Measurements from ENCODE around the gene LCOR.

The LCOR gene

DNA sequence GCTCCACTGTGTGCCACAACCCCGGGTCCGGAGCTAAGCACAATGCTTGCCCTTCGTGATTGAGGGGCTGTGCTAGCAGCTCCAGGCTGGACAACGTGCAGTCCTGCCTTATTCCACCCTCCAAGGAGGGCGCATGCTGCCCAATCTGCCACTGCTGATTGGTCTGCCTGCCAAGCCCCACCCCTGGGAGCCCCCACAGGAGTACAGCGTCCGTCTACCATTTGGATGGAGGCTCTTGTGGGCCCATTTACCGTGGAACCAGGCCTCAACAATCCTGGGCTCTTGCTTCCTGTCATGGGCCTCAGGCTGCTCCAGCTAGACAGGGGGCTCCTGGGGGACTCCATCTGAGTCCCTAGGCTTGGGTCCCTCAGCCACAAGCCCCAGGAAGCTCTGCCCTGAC, 180.4 kb downstream of the LCOR start:
- DNase-seq (ENCODE audit: low read depth) = no peak

DNA sequence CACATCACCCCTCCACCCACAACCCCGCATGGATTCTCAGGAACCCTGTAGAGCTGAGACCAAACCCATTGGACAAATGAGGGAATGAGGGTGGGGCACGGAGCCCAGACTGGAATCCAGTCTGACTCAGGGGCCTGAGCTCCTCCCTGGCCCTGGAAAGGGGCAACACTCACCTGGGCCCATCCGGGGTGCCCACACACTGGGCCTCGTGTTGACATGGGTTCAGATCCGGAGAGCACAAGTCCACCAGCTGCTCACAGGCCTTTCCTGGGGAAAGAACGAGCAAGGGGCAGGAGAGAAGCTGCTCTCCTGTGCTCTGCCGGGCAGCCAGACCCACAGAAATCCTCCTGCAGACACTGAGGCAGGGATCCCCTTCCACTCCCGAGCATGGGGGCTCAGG, 181.5 kb downstream of the LCOR start:
- no peak for DNase-seq (ENCODE audit: low read depth)

- DNase-seq (ENCODE audit: low read depth) = no peak
Measured at GRCh38 chr10:97013983-97014382, 181.9 kb downstream of the LCOR start.

- DNase-seq (ENCODE audit: low read depth) = no peak
Measured at GRCh38 chr10:97015240-97015639, 183.1 kb downstream of the LCOR start.

DNA sequence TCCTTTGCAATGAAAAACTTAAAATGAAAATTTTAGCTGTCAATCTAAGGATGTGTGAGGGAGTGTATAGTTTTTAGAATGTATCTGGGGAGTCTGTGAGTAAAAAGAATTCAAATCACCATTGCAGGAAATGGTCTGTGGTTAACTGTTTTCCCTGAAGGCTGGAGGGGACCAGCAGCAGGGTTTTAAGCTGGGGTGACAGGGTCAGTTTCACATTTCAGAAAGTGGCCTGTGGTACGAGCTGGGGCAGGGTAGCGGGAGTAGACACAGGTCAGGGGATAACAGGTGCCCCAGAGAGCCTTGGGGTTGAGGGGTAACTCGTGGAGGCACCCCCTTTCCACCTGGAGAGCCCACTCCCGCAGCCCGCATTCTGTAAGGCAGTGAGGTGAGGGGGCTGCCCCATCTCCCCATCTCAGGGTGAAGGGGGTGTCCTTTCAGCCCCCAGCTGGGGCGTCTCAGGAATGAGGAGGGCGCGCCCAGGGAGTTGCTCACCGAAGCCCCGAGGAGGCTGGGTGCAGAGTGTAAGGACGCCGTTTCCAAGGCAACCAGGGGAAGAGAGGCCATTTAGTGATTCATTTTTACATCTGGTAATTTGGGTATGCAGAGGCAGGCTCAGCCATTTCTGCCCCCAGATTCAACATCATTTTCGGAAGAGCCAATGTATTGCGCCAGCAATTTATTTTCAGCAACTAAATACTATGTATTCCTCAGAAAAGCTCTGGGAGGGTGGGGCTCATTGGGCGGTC, 184.8 kb downstream of the LCOR start:
- DNase-seq (ENCODE audit: low read depth) = no peak

GRCh38 chr10:97017474-97017903, 185.4 kb downstream of the LCOR start:
- no peak for DNase-seq (ENCODE audit: low read depth)

DNA sequence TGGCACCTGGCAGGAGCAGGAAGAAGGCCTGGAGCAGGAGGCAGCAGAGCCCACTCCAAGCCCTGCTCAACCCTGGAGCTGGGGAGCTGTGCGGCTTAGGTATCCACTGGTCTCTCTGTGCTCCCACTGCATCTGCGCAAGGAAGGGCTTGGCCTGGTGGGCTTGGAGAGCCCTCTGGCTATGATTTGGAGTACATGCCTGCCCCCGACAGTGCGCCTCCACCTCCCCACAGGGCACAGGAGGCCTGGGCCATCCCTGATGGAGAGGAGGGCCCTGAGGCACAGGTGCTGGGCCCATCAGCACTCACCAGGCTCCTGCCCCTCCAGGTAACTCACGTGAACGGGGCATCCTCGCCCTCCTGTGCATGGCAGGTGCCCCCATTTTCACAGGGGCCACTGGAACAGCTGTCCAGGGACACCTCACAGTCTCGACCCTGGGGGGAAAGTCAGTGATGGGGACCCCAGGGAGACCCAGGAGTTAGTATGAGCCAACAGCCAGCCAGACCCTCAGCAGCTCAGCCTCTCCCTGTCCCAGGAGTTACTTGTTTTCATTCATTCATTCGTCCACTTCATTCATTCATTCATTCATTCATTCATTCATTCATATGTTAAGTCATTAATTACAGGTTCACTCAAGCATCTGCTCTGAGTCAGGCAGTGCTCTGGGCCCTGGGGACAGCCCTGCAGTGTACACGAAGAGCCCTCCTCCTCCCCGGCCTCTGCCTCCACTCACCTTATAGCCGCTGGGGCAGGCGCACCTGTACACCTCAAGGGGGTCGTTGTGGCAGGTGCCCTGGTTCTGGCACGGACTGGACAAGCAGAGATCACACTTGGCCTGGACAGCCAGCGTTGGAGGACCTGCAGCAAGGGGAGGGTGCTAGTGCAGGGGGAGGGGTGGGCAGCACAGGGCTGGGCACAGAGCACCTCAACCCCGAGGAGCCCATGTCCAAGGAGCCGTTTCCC, 186.4 kb downstream of the LCOR start:
- DNase-seq (ENCODE audit: low read depth) = no peak

- no peak for DNase-seq (ENCODE audit: low read depth)
Measured at GRCh38 chr10:97019213-97019844, 187.2 kb downstream of the LCOR start.

DNA sequence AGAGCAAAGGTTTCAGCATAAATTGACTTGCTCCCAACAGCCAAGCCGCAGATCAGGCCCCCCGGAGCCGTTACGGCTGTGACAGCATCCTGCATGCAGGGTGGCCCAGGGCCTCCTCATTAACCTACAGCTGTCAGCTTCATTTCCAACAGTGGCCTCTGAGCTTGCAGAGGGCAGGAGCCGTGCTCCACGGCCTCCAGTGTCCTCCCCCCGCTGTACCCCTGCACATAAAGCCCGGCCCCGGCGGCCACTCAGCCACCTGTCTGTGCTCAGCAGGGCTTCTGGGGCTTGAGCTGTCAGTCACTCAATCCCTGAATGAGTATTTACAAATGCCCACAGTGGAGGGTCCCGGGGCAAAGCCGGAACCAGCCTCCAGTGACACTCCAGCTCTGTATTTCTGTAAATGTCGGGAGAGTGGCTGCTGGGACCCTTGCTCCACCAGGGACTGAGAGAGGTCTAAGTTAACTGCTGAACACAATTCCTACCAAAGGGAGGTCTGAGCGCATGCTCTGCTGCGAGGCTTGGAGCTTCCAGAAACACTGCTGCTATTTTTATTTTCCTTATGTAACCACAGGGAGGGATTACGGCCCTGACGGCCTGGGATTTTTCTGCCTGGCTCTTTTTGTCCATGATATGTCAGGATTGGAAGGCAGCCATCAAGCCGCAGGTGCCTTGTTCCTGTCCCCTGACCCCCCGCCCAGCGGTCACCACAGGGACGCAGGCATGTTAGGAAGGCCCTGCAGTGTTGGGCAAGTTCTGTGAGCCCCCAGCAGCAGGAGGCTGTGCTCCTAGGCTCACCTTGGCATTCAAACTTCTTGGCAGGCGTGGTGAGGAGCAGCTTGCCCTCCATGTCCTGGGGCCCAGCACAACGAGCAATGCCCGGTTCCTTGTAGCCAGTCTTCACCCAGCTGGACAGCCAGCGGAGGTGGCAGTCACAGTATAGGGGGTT, 188.6 kb downstream of the LCOR start:
- peak; percentile 22 for DNase-seq (ENCODE audit: low read depth)

DNA sequence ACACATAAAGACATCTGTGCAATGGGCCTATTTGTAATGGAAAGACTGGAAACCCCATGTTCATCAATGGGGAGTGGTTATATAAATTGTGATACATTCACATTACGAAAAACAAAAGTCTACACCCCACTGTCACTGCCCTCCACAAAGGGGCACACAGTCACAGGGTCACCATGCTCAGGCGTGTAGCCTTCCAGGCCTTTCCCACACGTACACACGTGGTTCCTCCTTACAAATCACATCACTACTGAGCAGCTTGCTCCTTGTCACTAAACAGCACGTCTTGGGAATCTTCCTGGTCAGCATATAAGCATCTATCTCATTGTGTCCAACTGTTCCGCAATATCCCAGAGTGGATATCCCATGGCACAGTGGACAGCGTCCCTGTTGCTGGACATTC, 190.5 kb downstream of the LCOR start:
- DNase-seq (ENCODE audit: low read depth) = no peak

- DNase-seq (ENCODE audit: low read depth) = peak; percentile 11
Measured at GRCh38 chr10:97023401-97024167, 191.5 kb downstream of the LCOR start.

GRCh38 chr10:97024168-97025073, 192.3 kb downstream of the LCOR start:
- peak; percentile 82 for DNase-seq (ENCODE audit: low read depth)

GRCh38 chr10:97025613-97026242, 193.6 kb downstream of the LCOR start:
- peak; percentile 73 for DNase-seq (ENCODE audit: low read depth)

- peak; percentile 68 for DNase-seq (ENCODE audit: low read depth)
Measured at GRCh38 chr10:97028126-97028831, 196.2 kb downstream of the LCOR start.

DNA sequence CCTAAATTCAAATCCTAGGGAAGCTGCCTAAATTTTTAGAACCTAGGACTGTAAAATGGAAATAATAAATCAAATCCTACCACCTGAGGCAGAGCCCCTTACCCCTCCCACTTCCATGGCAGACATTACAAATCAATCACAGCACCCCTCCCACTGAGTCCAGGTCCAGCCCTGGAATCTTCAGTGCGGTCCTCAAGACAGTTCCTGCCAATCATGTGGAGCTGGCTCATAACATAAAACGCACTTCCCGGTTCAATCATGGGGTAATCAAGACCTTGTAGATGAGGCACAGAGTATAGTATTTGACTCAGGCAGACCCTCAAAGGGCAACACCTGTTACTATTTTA, 196.7 kb downstream of the LCOR start:
- DNase-seq (ENCODE audit: low read depth) = no peak

- DNase-seq (ENCODE audit: low read depth) = no peak
Measured at GRCh38 chr10:97029271-97029670, 197.2 kb downstream of the LCOR start.

- DNase-seq (ENCODE audit: low read depth) = no peak
Measured at GRCh38 chr10:97030894-97031293, 198.8 kb downstream of the LCOR start.

GRCh38 chr10:97031459-97031858, 199.4 kb downstream of the LCOR start:
- DNase-seq (ENCODE audit: low read depth) = no peak

- DNase-seq (ENCODE audit: low read depth) = no peak
Measured at GRCh38 chr10:97032624-97033023, 200.5 kb downstream of the LCOR start.

Measured in iris pigment epithelial cell (primary cell).